PC-9 (cell line): ENCODE data around the gene PEMT. TPM values are rescaled to one million over a fixed set of nuclear protein-coding genes. Genes with fewer than 3 reads are reported as not detected.

Experiments
- BruUV-seq: library from RNA; stranded (reverse); fragments of 400-500 nt; replicated peaks from 2 replicates; lab custom pipeline; 2021; lab: Mats Ljungman, UMichigan
- CTCF ChIA-PET: fragments of 300-600 bp; sonication (Branson Sonifier 250); formaldehyde crosslinking; loops from one replicate; lab custom pipeline; 2022; ENCODE audit warnings: antibody characterized with exemption; lab: Charles Lee
- POLR2A ChIA-PET: fragments of 300-600 bp; sonication (Branson Sonifier 250); formaldehyde crosslinking; loops from one replicate; lab custom pipeline; 2022; ENCODE audit warnings: antibody characterized with exemption; ENCODE audit not compliant: unreplicated experiment; lab: Charles Lee
- DNase-seq, 2 experiments: peaks; one replicate each; pipeline versions ENCODE4 v3.0.0 to v3.0.0-alpha.2; 2015 to 2022; ENCODE audit warnings: mixed read lengths in 1 of 2
- H2AFZ ChIP-seq: fragments of 200-600 bp; sonication (generic); 2 replicates; pipeline ENCODE4 v1.8.1; 2017; ENCODE audit warnings: antibody characterized with exemption
- H3F3A ChIP-seq: fragments of 200-600 bp; sonication (generic); 2 replicates; pipeline ENCODE4 v1.8.1; 2017; ENCODE audit warnings: antibody characterized with exemption, mild to moderate bottlenecking, low read depth; ENCODE audit not compliant: insufficient read depth
- H3K27ac ChIP-seq: fragments of 200-600 bp; sonication (generic); 2 replicates; pipeline ENCODE4 v1.6.1; 2016; ENCODE audit warnings: mixed run types
- H3K27me3 ChIP-seq: fragments of 200-600 bp; sonication (generic); 2 replicates; pipeline ENCODE4 v1.6.1; 2016; ENCODE audit warnings: low read depth, mixed run types; ENCODE audit not compliant: insufficient read depth
- H3K36me3 ChIP-seq: fragments of 200-600 bp; sonication (generic); 2 replicates; pipeline ENCODE4 v1.6.1; 2016; ENCODE audit warnings: low read depth, mixed run types
- H3K4me1 ChIP-seq: fragments of 200-600 bp; sonication (generic); replicated peaks from 2 replicates; pipeline ENCODE4 v1.6.1; 2016; ENCODE audit warnings: mixed run types; ENCODE audit not compliant: insufficient read depth
- H3K4me2 ChIP-seq: fragments of 200-600 bp; sonication (generic); 2 replicates; pipeline ENCODE4 v1.6.1; 2017; ENCODE audit warnings: mixed run types
- H3K4me3 ChIP-seq: fragments of 200-600 bp; sonication (generic); 2 replicates; pipeline ENCODE4 v1.6.1; 2016; ENCODE audit warnings: mixed run types
- H3K79me2 ChIP-seq: fragments of 200-600 bp; sonication (generic); 2 replicates; pipeline ENCODE4 v1.6.1; 2017; ENCODE audit warnings: low read depth, mixed run types
- H3K9me2 ChIP-seq: fragments of 200-600 bp; sonication (generic); 2 replicates; pipeline ENCODE4 v1.8.1; 2017; ENCODE audit warnings: mild to moderate bottlenecking; ENCODE audit not compliant: insufficient read depth
- H3K9me3 ChIP-seq: fragments of 200-600 bp; sonication (generic); 2 replicates; pipeline ENCODE4 v1.8.1; 2016; ENCODE audit warnings: low read depth; ENCODE audit not compliant: insufficient read depth
- H4K20me1 ChIP-seq: fragments of 200-600 bp; sonication (generic); 2 replicates; pipeline ENCODE4 v1.8.1; 2017; ENCODE audit not compliant: insufficient read depth
- CTCF ChIP-seq: fragments of 200-600 bp; sonication (generic); conservative IDR thresholded peaks from 2 replicates; pipeline ENCODE4 v1.6.1; 2017; ENCODE audit warnings: mixed run types, antibody characterized with exemption, mild to moderate bottlenecking, moderate library complexity
- EZH2 ChIP-seq: fragments of 200-600 bp; sonication (generic); IDR thresholded peaks from 2 replicates; pipeline ENCODE4 v1.8.0; 2017; ENCODE audit warnings: antibody characterized with exemption, low read depth
- intact Hi-C: fragments of 100-400 bp; cut with micrococcal nuclease; formaldehyde crosslinking; loops from one replicate; pipeline ENCODE4 v1.10.0; 2022; ENCODE audit not compliant: unreplicated experiment
- total RNA-seq: library from RNA; stranded (reverse); gene quantifications from 2 replicates; pipeline ENCODE4 v1.2.3, GENCODE V29; 2021

PEMT gene
- total RNA-seq, 1 experiment from 2014 or later: 61.2 TPM

- no peak overlapping the region for H3K4me3 ChIP-seq
- ChIA-PET CTCF (no interaction called here), POLR2A (no interaction called here)
- H3K4me1 ChIP-seq: no peaks in the 10 kb centered on the region
- TF ChIP-seq CTCF (no peak), EZH2 (no peak)
- H3K27ac ChIP-seq: no peak overlapping the region
- no peaks in the 10 kb centered on the region for H3K36me3 ChIP-seq
- H4K20me1 ChIP-seq: peaks cover 83% of the 10 kb centered on the region
- H3K27me3 ChIP-seq: no peaks in the 10 kb centered on the region
- no peak overlapping the region for H3K4me2 ChIP-seq
- H2AFZ ChIP-seq: no peak overlapping the region
- no peaks in the 10 kb centered on the region for H3K9me3 ChIP-seq
- no TSS peak for BruUV-seq
- intact Hi-C loops: no loop called here
- DNase-seq: no peak
- no peaks in the 10 kb centered on the region for H3K9me2 ChIP-seq
- H3K79me2 ChIP-seq: no peaks in the 10 kb centered on the region
- H3F3A ChIP-seq: no peaks in the 10 kb centered on the region
These were observed 70.8 kb downstream of the PEMT start for GRCh38 chr17:17520599-17521232.

GRCh38 chr17:17519886-17520285, 71.6 kb downstream of the PEMT start:
- BruUV-seq: no TSS peak

GRCh38 chr17:17518951-17519350, 72.6 kb downstream of the PEMT start:
- Histone ChIP-seq H3K4me1 (no peaks in the 10 kb centered on the region), H3K27ac (no peak overlapping the region), H3K4me3 (no peak overlapping the region), H4K20me1 (peaks cover 87% of the 10 kb centered on the region), H2AFZ (no peak overlapping the region), H3F3A (no peaks in the 10 kb centered on the region), H3K9me2 (no peaks in the 10 kb centered on the region), H3K36me3 (no peaks in the 10 kb centered on the region), H3K79me2 (no peaks in the 10 kb centered on the region), H3K27me3 (no peaks in the 10 kb centered on the region), H3K9me3 (no peaks in the 10 kb centered on the region), H3K4me2 (no peak overlapping the region)
- POLR2A ChIA-PET: no interaction called here
- intact Hi-C loops: no loop called here
- no peak for DNase-seq
- TF ChIP-seq CTCF (no peak), EZH2 (no peak)
- no TSS peak for BruUV-seq
- CTCF ChIA-PET: no interaction called here

More at GRCh38 chr17:17519886-17520285, 71.6 kb downstream of the PEMT start:
- no peaks in the 10 kb centered on the region for H3K9me2 ChIP-seq
- no peaks in the 10 kb centered on the region for H3K27me3 ChIP-seq
- H3K27ac ChIP-seq: no peak overlapping the region
- no peak overlapping the region for H3K4me2 ChIP-seq
- no peaks in the 10 kb centered on the region for H3F3A ChIP-seq
- TF ChIP-seq EZH2 (no peak), CTCF (no peak)
- no peak overlapping the region for H2AFZ ChIP-seq
- no peaks in the 10 kb centered on the region for H3K9me3 ChIP-seq
- no peaks in the 10 kb centered on the region for H3K79me2 ChIP-seq
- H3K4me1 ChIP-seq: no peaks in the 10 kb centered on the region
- POLR2A ChIA-PET: no interaction called here
- DNase-seq: no peak
- peaks cover 84% of the 10 kb centered on the region for H4K20me1 ChIP-seq
- CTCF ChIA-PET: no interaction called here
- intact Hi-C loops: no loop called here
- no peaks in the 10 kb centered on the region for H3K36me3 ChIP-seq
- no peak overlapping the region for H3K4me3 ChIP-seq
